ENCODE measurements around the gene PKM.
"Not testable (repeated sequence)": the region's sequence is repeated elsewhere in the genome, so short reads cannot be mapped to it uniquely, and the experiment has no call there.

Gene PKM

GRCh38 chr15:72175186-72176044, 55.6 kb downstream of the PKM start:
- ATAC-seq: no peak

GRCh38 chr15:72174551-72175165, 56.3 kb downstream of the PKM start:
- ATAC-seq: no peak

- no peak for ATAC-seq
Measured at GRCh38 chr15:72173864-72174550, 57.0 kb downstream of the PKM start.

- ATAC-seq: no peak
Measured at GRCh38 chr15:72173401-72173800, 57.6 kb downstream of the PKM start.

- no peak for ATAC-seq
Measured at GRCh38 chr15:72172796-72173195, 58.2 kb downstream of the PKM start.

GRCh38 chr15:72171978-72172377, 59.0 kb downstream of the PKM start:
- not testable (repeated sequence) for ATAC-seq

- ATAC-seq: no peak
Measured at GRCh38 chr15:72170691-72171090, 60.3 kb downstream of the PKM start.

- no peak for ATAC-seq
Measured at GRCh38 chr15:72169921-72170611, 60.9 kb downstream of the PKM start.

- ATAC-seq: no peak
Measured at GRCh38 chr15:72169236-72169920, 61.6 kb downstream of the PKM start.

GRCh38 chr15:72168808-72169190, 62.2 kb downstream of the PKM start:
- ATAC-seq: no peak

GRCh38 chr15:72168131-72168807, 62.7 kb downstream of the PKM start:
- no peak for ATAC-seq

- ATAC-seq: no peak
Measured at GRCh38 chr15:72167445-72167844, 63.5 kb downstream of the PKM start.

GRCh38 chr15:72166716-72167417, 64.1 kb downstream of the PKM start:
- no peak for ATAC-seq

- no peak for ATAC-seq
Measured at GRCh38 chr15:72163719-72164118, 67.3 kb downstream of the PKM start.

GRCh38 chr15:72162569-72162968, 68.4 kb downstream of the PKM start:
- no peak for ATAC-seq

- ATAC-seq: no peak
Measured at GRCh38 chr15:72161361-72162132, 69.4 kb downstream of the PKM start.

GRCh38 chr15:72160696-72161245, 70.2 kb downstream of the PKM start:
- no peak for ATAC-seq

GRCh38 chr15:72156928-72157327, 74.1 kb downstream of the PKM start:
- no peak for ATAC-seq

- peak; percentile 67 to 88 for ATAC-seq
Measured at GRCh38 chr15:72155635-72156616, 75.1 kb downstream of the PKM start.

Data from activated CD4-positive, CD25-positive, alpha-beta regulatory T cell treated with anti-CD3 and anti-CD28 coated beads, Interleukin-2, amount 50 U/mL, for 24 hours (primary cell).